ENCODE measurements around the gene TXNDC11.

Gene TXNDC11

GRCh38 chr16:11752856-11753255 is 10.2 kb upstream of the TXNDC11 start:
- DNase-seq = no peak

DNA sequence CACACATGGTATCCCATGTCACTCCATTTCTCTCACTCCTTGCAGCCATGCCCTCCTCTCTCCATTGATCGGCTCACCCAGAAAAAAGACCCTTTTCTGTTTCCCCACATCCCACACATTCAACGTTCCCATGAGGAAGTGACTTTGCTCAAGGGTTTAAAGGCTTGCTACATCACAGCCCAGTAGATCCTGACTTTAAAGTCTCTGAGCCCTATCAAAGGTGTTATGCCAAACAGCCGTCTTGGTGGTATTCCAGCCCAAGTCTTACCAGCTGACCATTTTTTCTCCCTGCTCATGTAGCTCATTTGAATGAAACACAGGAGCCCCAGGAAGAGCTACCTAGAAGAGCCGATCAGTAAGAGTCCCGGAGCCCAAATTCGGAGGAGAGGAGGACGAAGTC is 7.4 kb upstream of the TXNDC11 start:
- no peak for DNase-seq

DNA sequence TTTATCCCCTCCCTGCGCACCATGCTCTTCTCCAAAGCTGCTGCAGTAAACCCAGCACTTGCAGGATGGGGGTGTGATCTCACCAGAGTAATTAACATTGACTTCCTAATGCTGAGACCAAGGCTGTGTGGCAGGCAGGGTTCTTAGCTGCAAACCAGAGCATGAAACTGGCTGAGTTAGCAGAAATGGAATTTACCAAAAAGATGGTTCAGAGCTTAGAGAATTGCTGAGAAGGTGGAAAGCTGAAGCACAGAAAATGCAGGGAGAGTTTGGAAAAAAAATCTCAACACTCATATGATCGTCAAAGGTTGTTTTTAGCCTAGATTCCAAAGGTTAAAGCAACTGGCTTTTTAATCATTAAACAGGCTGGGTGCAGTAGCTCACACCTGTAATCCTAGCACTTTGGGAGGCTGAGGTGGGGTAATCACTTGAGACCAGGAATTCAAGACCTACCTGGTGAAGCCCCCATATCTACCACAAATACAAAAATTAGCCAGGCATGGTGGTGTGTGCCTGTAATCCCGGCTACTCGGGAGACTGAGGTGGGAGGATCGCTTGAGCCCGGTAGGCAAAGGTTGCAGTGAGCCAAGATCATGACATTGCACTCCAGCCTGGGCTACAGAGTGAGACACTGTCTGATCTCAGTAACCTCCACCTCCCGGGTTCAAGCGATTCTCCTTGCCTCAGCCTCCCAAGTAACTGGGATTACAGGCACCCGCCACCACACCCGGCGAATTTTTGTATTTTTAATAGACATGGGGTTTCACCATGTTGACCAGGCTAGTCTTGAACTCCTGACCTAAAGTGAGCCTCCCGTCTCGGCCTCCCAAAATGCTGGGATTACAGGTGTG is 6.0 kb upstream of the TXNDC11 start:
- DNase-seq = no peak

GRCh38 chr16:11747949-11748403 is 5.3 kb upstream of the TXNDC11 start:
- no peak for DNase-seq

- no peak for DNase-seq
These were observed 1.4 kb upstream of the TXNDC11 start for GRCh38 chr16:11744075-11744470.

- no peak for DNase-seq
These were observed 834 bp upstream of the TXNDC11 start for GRCh38 chr16:11743308-11744074.

GRCh38 chr16:11742093-11742535 is 543 bp downstream of the TXNDC11 start:
- no peak for DNase-seq

- DNase-seq = no peak
These were observed 2.1 kb downstream of the TXNDC11 start for GRCh38 chr16:11740567-11740966.

- DNase-seq = no peak
These were observed 3.7 kb downstream of the TXNDC11 start for GRCh38 chr16:11738742-11739544.

- DNase-seq = no peak
These were observed 4.9 kb downstream of the TXNDC11 start for GRCh38 chr16:11737713-11738112.

- no peak for DNase-seq
These were observed 5.8 kb downstream of the TXNDC11 start for GRCh38 chr16:11736903-11737302.

DNA sequence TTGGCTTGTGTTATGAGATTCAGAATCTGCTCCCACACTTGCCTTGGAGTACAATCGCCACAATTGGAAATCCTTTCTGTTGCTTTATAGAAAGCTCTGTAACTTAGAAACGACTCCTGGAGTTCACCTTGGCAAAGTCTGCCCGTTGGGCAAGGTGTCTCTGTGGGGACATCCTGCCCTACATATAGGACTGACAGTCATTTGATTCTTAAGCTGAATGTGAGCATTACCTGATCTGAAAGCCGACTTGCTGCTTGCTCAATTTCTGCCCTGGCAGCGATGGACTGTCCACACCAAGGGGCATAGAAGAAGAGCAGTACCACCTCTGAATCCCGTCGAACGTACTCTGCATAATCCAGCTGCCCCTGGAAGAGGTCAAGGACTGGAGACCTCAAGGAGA is 6.9 kb downstream of the TXNDC11 start:
- no peak for DNase-seq

DNA sequence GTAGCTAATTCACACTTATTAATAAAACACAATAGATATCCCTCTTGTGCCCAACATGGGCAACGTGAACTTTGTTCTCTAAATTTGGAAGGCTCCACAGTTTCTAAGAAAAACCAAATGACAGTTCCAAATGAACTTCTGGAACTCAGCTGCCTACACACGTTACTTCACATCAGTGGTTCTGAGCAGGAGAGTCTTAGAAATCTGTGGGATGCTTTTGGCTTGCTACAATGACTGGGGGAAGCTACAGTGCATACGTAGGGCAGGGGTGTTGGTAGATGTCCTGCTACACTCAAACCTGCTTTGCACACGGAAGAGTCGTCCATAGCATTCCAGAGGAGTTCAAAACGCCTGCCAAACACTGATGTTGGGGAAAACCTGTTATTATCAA is 8.0 kb downstream of the TXNDC11 start:
- no peak for DNase-seq

GRCh38 chr16:11734025-11734652 is 8.5 kb downstream of the TXNDC11 start:
- no peak for DNase-seq

- DNase-seq = no peak
These were observed 11.4 kb downstream of the TXNDC11 start for GRCh38 chr16:11731222-11731621.

DNA sequence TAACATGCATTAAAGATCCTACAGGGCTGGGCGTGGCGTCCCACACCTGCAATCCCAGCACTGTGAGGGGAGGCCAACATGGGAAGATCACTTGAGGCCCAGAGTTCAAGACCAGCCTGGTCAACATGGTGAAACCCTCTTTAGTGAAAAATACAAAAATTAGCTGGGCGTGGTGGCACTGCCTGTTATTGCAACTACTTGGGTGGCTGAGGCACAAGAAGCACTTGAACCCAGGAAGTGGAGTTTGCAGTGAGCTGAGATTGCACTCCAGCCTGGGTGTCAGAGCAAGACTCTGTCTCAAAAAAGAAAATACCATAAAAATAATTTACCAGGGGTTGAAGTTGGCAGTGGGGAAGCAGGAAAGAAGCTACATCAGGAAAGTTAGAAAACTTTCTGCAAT is 12.9 kb downstream of the TXNDC11 start:
- DNase-seq = no peak

DNA sequence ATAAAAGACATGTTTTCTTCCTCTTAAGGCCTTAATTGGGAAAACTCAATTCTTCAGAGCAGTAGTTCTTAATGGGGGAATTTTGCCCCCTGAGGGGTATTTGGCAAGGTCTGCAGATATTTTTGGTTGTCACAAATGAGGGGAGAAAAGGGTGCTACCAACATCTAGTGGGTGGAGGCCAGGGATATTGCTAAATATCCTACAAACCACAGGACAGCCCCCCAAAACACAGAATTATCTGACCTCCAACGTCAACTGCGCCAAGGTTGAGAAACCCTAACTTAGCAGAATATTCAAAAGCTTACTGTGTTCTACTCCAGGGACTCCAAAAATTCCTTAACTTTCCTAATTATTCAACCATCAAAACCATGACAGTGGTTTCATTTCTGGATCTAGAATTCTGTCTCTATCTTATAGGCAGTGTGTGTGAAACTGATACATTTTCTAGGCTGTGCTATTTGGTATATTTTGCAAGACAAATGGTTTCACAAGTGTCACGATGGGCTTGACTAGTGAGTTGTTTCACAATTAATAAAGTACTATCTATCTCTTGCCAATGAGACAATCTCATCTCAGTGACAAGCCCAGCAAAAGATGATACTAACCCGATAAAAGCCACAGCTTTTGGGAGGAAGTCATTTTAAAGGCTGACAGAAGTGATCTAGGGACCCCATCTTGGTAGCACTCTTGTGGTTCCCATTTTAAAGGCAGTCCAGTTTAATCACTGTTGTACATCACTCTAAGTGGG is 14.7 kb downstream of the TXNDC11 start:
- no peak for DNase-seq

GRCh38 chr16:11726008-11726407 is 16.6 kb downstream of the TXNDC11 start:
- no peak for DNase-seq

DNA sequence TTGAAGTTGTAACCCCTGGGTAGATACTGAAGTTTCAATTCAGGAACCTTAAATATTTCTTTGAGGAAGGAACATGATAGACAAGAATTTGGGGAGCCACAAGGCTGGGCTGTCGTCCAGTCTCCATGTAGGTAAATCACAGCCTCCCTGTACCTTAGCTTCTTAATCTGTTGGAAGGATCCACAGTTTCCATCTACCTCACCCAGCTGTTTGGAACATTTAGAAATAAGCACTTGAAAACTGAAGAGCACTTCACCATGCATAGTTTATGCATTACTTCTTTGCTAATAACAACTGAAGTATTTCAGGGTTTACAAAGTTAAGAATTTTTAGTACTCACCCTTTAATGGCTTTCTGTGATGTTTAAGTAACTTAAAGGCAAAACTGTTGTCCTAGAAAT is 17.2 kb downstream of the TXNDC11 start:
- no peak for DNase-seq

DNA sequence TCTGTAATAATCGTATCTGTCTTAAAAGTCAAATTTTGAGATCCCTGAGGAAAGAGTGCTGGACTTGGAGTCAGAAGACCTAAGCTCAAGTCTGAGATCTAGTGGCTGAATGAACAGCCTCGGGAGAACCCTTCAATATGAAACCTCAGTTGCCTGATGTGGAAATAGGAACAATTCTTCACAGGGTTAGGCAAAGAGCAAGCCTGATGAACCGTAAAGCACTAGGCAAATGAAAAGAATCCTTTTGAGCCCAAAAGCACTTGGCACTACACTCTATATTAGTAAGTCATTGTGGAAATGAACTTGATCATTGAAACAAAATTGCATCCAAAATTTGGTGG is 20.2 kb downstream of the TXNDC11 start:
- no peak for DNase-seq

- DNase-seq = no peak
These were observed 20.7 kb downstream of the TXNDC11 start for GRCh38 chr16:11721781-11722467.

DNA sequence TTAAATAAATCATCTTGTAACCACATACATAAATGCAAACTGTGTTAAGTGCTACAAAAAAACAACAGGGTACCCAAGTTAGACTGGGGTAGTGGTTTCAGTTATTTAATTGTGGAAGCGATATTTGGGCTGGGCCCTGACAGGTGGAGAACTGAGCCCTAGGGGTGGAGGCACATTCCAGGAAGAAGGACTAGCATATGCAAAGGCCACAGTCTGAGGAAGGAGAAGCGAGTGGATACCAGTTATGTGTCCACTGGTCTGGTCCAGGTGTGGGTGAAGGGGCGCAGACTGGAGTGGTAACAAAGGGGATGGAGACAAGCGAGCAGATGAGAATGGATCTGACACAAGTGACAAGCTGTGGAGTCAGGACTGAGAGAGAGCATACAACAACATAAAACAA is 22.9 kb downstream of the TXNDC11 start:
- DNase-seq = no peak

All from NCI-H2081 treated with DMSO at 0.1 percent for 48 hours (cell line).